Activated CD8-positive, alpha-beta memory T cell treated with anti-CD3 and anti-CD28 coated beads for 36 hours (primary cell): ENCODE measurements around the gene MAPKAPK5. TPM values are rescaled to one million over a fixed set of nuclear protein-coding genes. Genes with fewer than 3 reads are reported as not detected.
"Not testable (repeated sequence)": the region's sequence is repeated elsewhere in the genome, so short reads cannot be mapped to it uniquely, and the experiment has no call there.

ENCODE experiments used
- CTCF ChIA-PET: fragments of 350-600 bp; sonication (Branson Sonifier 250); formaldehyde crosslinking; loops from one replicate; lab custom pipeline; 2021; ENCODE audit warnings: antibody characterized with exemption; lab: Charles Lee
- POLR2A ChIA-PET: fragments of 350-600 bp; sonication (Branson Sonifier 250); formaldehyde crosslinking; loops from one replicate; lab custom pipeline; 2021; ENCODE audit warnings: antibody characterized with exemption; lab: Charles Lee
- total RNA-seq, 2 experiments: library from RNA; stranded (reverse); gene quantifications; one replicate each; pipeline ENCODE4 v1.2.3, GENCODE V29; 2021

MAPKAPK5 gene
- total RNA-seq, 2 experiments from 2014 or later = 68.2 to 73.7 TPM

DNA sequence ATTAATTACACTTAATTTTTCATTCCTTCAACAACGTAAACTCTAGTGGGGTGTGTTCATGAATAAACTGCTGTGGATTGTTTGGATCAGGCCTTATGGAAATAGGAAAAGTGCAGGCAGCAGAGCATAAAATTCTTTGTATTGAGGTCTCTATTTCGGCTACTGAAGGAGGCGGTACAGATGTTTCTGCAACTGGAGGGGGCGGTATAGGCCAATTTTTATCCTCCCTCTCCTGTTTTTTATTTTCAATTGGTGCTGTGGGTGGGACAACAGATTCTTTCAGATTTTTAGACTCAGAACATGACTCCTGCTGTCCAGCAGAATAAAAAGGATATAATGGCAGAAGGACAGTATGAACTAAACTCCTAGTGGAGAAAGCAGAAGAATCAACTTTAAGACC lies 17.7 kb upstream of the MAPKAPK5 start:
- POLR2A ChIA-PET, CTCF ChIA-PET: not testable (repeated sequence)

DNA sequence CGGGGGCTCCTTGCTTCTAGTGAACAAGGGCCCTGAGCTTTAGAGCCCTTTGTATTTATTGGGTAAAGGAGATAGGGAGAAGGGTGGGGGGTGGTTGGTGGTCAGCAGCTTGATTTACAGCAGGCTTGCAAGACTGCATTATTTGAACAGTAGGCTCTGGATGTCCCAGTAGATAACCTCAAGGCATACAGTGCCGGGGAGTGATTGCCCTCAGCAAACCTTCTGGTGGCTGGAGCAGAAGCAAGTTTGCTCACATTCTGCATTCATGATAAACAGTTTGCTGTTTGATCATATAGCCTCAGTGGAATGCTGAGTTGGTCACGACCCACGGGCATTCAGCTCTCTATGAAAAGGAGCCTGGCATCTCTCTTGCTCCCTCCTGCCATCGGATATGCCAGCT lies 16.5 kb upstream of the MAPKAPK5 start:
- POLR2A ChIA-PET = no interaction called here
- CTCF ChIA-PET = no interaction called here

DNA sequence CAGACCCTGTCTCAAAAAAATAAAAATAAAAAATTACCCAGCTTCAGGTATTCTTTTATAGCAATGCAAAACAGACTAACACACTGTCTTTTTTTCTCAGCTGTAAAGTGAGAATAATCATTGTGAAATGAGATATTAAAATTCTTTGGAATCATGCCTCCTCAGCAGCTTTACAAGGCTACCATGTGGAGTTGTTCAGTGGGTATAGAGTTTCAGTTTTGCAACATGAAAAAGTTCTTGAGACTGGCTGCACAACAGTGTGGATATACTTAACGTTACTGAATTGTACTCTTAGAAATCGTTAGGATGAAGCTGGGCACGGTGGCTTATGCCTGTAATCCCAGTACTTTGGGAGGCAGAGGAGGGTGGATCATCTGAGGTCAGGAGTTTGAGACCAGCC lies 15.7 kb upstream of the MAPKAPK5 start:
- POLR2A ChIA-PET = no interaction called here
- CTCF ChIA-PET = interaction anchor here (0.9 kb wide), 1 partner anchor 13 kb away, joined by 3 read pairs; no protein-coding TSS in a partner anchor

DNA sequence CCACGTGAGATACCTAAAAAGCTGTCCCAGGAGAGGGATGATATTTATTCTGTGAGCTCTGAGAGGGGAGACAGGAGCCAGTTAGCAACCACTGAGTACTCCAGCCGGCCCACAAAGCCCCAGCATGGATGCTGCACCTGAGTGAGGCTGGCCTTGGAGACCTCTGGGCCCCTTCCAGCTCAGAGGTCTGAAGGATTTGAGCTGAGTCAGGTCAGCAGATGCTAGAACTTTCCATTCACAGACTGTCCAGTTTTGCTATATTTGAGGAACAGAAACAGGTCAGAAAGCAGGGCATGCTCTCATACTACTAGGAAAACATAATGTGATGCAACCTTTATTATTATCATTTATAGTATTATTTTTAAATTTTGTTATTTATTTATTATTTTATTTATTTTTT lies 15.0 kb upstream of the MAPKAPK5 start:
- ChIA-PET POLR2A (no interaction called here), CTCF (no interaction called here)

DNA sequence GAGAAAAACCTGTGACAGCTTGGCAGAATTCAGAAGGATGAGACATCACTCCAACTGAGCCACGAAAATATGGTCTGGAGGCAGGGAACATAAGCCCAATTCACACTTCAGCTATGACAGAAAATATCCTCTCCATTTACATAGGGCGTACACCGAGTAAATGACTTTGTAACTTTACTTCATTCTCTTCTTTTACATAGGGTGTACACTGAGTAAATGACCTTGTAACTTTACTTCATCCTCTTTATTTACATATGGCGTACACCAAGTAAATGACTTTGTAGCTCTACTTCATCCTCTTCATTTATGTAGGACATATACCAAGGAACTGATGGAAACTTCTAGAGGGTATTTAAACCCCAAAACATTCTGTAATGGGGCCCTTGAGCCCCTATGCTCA lies 14.1 kb upstream of the MAPKAPK5 start:
- POLR2A ChIA-PET = no interaction called here
- CTCF ChIA-PET = no interaction called here

DNA sequence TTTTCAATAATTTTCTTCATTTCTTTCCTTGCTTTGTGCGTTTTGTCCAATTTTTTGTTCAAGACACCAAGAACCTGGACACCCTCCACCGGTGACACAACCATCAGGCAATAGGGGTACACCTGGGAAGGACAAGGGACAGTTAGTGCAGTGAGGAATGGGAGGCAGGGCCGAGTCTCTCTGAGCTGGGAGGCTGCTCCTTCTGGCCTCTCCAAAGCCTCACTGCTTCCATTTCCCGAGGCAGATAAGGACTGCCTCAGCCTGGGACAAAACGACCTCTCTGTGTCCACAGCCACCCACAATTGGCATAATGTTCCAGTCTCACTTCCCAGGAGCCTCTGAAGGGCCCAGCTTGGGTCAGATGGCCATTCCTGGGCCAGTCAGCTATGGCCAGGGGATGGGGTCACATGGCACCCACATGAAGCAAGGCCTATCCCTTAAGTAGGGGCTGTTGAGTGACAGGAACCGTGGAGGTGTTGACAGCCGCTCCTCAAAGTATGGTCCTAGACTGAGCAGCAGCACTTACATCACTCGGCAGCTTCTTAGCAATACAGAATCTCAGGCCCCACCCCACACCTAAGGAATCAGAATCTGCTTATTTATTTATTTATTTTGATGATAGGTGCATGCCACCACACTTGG lies 13.6 kb upstream of the MAPKAPK5 start:
- ChIA-PET POLR2A (no interaction called here), CTCF (no interaction called here)

DNA sequence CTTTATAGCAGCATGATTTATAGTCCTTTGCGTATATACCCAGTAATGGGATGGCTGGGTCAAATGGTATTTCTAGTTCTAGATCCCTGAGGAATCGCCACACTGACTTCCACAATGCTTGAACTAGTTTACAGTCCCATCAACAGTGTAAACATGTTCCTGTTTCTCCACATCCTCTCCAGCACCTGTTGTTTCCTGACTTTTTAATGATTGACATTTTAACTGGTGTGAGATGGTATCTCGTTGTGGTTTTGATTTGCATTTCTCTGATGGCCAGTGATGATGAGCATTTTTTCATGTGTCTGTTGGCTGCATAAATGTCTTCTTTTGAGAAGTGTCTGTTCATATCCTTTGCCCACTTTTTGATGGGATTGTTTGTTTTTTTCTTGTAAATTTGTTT lies 12.4 kb upstream of the MAPKAPK5 start:
- CTCF ChIA-PET = not testable (repeated sequence)

DNA sequence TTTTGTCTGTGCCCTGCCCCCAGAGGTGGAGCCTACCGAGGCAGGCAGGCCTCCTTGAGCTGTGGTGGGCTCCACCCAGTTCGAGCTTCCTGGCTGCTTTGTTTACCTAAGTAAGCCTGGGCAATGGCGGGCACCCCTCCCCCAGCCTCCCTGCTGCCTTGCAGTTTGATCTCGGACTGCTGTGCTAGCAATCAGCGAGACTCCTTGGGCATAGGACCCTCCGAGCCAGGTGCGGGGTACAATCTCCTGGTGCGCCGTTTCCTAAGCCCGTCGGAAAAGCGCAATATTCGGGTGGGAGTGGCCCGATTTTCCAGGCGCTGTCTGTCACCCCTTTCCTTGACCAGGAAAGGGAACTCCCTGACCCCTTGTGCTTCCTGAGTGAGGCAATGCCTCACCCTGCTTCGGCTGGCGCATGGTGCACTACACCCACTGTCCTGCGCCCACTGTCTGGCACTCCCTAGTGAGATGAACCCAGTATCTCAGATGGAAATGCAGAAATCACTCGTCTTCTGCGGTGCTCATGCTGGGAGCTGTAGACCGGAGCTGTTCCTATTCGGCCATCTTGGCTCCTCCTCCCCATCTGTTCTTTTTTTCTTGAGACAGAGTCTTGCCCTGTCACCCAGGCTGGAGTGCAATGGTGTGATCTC lies 7.2 kb upstream of the MAPKAPK5 start:
- CTCF ChIA-PET, POLR2A ChIA-PET: not testable (repeated sequence)

More for the DNA sequence above, 12.4 kb upstream of the MAPKAPK5 start:
- POLR2A ChIA-PET = not testable (repeated sequence)

DNA sequence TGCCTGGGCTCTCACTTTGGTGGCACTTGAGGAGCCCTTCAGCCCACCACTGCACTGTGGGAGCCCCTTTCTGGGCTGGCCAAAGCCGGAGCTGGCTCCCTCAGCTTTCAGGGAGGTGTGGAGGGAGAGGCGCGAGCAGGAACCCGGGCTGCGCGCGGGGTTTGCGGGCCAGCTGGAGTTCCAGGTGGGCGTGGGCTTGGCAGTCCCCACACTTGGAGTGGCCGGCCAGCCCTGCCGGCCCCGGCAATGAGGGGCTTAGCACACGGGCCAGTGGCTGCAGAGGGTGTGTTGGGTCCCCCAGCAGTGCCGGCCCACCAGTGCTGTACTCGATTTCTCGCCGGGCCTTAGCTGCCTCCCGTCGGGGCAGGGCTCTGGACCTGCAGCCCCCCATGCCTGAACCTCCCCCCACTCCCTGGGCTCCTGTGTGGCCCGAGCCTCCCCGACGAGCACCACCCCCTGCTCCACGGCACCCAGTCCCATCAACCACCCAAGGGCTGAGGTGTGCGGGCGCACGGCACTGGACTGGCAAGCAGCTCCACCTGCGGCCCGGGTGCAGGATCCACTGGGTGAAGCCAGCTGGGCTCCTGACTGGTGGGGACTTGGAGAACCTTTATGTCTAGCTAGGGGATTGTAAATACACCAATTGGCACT lies 6.4 kb upstream of the MAPKAPK5 start:
- POLR2A ChIA-PET = not testable (repeated sequence)
- CTCF ChIA-PET = interaction anchor here (0.6 kb wide), 1 partner anchor 271 kb away, joined by 7 read pairs; no protein-coding TSS in a partner anchor

DNA sequence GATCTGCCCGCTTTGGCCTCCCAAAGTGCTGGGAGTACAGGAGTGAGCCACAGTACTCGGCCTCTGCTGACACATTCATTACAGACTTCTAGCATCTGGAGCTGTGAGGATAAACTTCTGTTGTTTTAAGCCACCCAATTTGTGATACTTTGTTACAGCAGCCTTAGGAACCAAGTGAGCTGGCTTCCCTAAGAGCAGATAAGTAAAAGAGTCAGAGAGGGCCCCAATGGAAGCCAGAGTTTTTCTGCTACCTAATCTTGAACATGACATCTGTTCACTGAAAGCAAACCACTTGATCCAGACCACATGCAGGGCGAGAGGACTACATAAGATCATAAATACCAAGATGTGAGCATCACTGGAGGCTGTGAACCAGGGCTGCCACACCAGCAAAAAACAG lies 3.7 kb upstream of the MAPKAPK5 start:
- ChIA-PET POLR2A (interaction anchor here (0.5 kb wide), 1 partner anchor 74 kb away, joined by 4 read pairs; no protein-coding TSS in a partner anchor), CTCF (no interaction called here)

DNA sequence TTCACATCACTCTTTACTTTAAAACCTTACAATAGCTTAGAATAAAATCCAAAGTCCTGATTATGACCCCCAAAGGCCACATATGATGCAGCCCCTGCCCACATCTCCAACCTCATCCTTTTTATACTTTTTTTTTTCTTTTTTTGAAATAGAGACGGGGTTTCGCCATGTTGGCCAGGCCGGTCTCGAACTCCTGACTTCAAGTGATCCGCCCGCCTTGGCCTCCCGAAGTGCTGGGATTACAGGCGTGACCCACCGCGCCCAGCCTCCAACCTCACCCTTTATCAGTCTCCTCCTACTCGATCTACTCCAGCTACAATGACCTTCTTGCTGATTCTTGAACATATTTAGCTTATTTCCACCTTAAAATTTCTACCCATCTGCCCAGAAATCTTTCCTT lies 1.2 kb upstream of the MAPKAPK5 start:
- ChIA-PET POLR2A (interaction anchor here (0.6 to 1.0 kb wide), 3 partner anchors 95 to 557 kb away, joined by 3 to 4 read pairs (median 4); no protein-coding TSS in a partner anchor), CTCF (interaction anchor here (0.7 kb wide), 1 partner anchor 25 kb away, joined by 3 read pairs; no protein-coding TSS in a partner anchor)

DNA sequence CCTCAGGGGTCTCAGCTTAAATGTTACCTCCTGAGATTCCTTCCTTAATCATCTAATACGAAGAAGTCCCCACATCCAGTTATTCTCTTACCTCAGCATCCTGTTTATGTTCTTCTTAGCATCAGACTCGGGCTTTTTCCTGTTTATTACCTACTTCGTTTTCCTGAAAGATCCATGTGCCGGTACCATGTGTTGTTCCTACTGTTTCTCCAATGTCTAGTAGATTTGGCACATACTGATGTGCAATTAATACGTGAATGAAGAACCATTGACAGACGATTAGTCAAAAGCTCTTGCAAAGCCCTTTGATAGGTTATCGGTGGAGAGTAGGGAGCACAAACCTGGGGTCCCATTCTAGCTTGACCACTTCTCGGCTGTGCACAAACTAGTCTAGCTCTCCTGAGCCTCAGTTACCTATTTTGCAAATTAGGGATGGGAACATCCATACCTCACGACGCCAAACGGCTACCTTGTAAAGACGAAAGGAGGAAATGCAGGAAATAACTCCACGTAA lies 735 bp upstream of the MAPKAPK5 start:
- CTCF ChIA-PET = interaction anchor here (1.2 kb wide), 1 partner anchor 28 kb away, joined by 5 read pairs; no protein-coding TSS in a partner anchor
- POLR2A ChIA-PET = interaction anchor here (0.5 to 1.1 kb wide), 7 partner anchors 27 to 467 kb away, joined by 3 to 5 read pairs (median 4); no protein-coding TSS in a partner anchor

DNA sequence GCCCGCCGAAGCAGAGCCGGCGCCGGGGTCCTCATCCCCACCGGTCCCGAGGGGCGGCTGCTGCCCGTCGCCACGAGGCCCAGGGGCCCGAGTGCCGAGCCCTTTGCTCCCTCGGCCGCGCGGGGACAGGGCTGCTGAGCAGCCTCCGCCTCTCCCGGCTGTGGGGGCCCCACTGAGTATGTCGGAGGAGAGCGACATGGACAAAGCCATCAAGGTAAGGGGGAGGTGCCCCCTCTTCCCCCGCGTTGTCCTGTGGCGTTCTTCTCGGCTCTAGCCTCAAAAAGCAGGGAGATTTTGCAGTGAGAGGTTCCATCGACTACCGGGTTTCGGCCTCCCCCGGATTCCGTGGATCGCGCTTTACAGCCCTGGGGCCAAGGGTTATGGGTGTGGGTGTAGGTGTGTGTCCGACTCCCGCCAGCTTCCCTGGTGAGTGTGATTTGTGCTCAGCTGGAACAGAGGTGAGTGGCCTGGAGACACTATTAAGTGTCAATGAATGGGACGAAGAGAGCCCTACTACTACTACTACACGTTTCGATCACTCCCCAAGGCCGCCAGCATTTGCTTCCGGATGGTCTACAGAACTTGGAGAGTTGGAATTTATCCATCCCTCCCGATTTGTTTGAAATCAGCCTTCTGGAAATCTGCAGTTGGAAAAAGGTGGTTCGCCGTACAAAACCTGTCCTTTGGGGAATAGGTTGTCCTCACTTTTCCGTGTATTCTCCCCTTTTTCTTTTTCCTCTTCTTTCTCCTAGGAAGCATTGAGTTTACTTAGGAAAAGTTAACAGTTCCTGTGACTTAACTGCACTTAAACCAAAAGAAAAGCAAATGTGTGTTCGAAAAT lies 748 bp downstream of the MAPKAPK5 start:
- CTCF ChIA-PET = interaction anchor here (0.6 to 1.2 kb wide), 2 partner anchors 30 to 291 kb away, joined by 3 to 5 read pairs; no protein-coding TSS in a partner anchor
- POLR2A ChIA-PET = interaction anchor here (0.6 to 1.1 kb wide), 3 partner anchors 32 to 466 kb away, joined by 3 to 7 read pairs (median 5); no protein-coding TSS in a partner anchor

DNA sequence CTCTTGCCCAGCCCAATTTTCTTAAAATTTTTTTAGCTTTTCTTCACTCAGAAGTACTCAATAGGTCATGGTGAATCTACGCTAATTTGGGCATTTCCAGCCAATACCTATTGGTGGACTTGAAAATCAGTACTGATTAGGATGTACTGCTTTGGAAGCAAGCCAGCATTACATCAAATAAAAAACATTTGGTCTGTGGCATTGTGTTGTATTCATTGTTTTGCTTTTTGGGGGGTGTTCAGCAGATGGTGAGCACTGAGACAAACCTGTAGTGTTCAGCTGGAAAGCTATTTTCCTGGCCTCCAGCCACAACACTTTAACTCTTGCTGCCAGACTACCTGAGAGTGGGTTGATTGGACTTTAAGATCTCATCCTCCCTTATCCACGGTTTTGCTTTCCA lies 4.0 kb downstream of the MAPKAPK5 start:
- ChIA-PET POLR2A (no interaction called here), CTCF (interaction anchor here (0.6 kb wide), 1 partner anchor 201 kb away, joined by 3 read pairs; no protein-coding TSS in a partner anchor)

DNA sequence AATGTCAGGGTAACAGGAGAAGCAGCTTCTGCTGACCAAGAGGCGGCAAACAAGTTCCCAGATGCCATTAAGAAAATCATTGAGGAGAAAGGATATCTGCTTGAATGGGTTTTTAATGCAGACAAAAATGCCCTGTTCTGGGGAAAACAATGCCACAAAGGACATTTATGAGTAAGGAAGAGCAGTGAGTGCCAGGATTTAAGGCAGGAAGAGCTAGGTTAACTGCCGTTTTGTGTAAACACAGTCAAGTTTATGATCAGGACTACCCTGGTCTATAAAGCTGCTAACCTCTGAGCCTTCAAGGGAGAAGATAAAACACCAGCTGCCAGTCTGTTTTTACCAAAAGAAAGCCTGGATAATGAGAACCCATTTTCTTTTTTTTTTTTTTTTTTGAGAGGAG lies 8.5 kb downstream of the MAPKAPK5 start:
- CTCF ChIA-PET = interaction anchor here (0.7 to 1.1 kb wide), 2 partner anchors 560 to 1923 kb away, joined by 4 read pairs; no protein-coding TSS in a partner anchor
- POLR2A ChIA-PET = no interaction called here

DNA sequence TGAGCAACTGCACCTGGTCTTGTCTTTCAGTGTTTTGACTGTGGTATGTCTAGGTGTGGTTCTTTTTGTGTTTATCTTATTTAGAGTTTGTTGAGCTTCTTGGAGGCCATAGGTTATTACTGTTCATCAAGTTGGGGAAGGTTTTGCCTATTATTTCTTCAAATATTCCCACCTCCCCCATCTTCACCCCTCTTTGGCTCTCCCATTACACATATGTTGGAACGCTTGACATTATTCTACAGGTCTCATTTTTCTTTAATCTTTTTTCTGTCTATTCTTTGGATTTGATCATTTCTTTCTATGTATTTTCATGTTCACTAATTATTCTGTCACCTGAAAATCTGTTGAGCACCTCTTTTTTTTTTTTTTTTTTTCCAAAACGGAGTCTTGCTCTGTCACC lies 16.2 kb downstream of the MAPKAPK5 start:
- CTCF ChIA-PET = no interaction called here
- POLR2A ChIA-PET = no interaction called here

DNA sequence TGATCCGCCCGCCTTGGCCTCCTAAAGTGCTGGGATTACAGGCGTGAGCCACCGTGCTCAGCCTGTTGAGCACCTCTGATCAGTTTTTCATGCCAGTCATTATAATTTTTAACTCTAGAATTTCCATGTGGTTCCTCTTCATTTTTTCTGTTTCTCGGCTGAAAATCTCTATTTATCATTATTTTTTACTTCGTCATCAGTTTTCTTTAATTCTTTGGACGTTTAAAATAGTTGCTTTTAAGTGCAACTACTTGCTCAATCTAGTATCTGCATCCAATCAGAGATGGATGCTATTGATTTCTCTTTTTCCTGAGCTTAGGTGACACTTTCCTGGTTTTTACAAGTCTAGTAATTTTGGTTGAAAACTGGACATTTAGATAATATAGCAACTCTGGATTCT lies 16.8 kb downstream of the MAPKAPK5 start:
- ChIA-PET CTCF (interaction anchor here (0.8 kb wide), 1 partner anchor 561 kb away, joined by 3 read pairs; no protein-coding TSS in a partner anchor), POLR2A (no interaction called here)

DNA sequence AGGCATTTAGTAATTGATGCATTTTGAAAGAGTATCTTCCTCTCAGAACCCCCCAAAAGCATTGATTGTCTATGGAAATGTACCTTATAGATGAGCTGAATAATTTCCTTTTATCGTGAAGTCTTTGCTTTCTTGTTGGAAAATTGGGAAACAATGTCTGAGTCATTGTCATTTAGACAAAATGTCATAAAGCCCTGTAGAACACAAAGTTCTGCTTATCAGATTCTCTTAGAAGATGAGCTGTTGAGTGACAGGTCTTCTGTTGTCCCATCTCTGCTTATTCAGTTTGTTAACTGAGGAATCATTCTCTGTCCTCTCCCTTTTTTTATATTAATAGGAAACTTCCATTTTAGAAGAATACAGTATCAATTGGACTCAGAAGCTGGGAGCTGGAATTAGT lies 22.9 kb downstream of the MAPKAPK5 start:
- POLR2A ChIA-PET = interaction anchor here (0.7 kb wide), 1 partner anchor 185 kb away, joined by 8 read pairs; no protein-coding TSS in a partner anchor
- CTCF ChIA-PET = interaction anchor here (0.7 kb wide), 1 partner anchor 377 kb away, joined by 3 read pairs; no protein-coding TSS in a partner anchor
